NT2/D1 (cell line): ENCODE measurements around the gene INTS11.
A peak's percentile ranks its signal among the peaks of the same experiment; 100 is the strongest.

Experiments used
- DNase-seq: peaks from one replicate; pipeline ENCODE4 v3.0.0-alpha.2; 2011; ENCODE audit warnings: low read depth, low spot score
- H3K27me3 ChIP-seq: 2 replicates; pipeline ENCODE4 v1.6.0; 2011; ENCODE audit warnings: mild to moderate bottlenecking; ENCODE audit not compliant: insufficient read length, insufficient read depth
- H3K36me3 ChIP-seq: 2 replicates; pipeline ENCODE4 v1.6.1; 2011; ENCODE audit warnings: mild to moderate bottlenecking, low read length, mixed read lengths; ENCODE audit not compliant: insufficient read depth, insufficient read length
- H3K4me1 ChIP-seq: 2 replicates; pipeline ENCODE4 v1.5.1; 2011; ENCODE audit not compliant: insufficient read depth, insufficient read length
- H3K4me3 ChIP-seq: 2 replicates; pipeline ENCODE4 v1.5.1; 2011; ENCODE audit warnings: low read depth; ENCODE audit not compliant: insufficient read length
- H3K9ac ChIP-seq: 2 replicates; pipeline ENCODE4 v1.6.0; 2011; ENCODE audit warnings: low read depth; ENCODE audit not compliant: insufficient read length
- H3K9me3 ChIP-seq: 2 replicates; pipeline ENCODE4 v1.5.1; 2011; ENCODE audit warnings: mild to moderate bottlenecking, low read length; ENCODE audit not compliant: insufficient read depth
- SUZ12 ChIP-seq: IDR thresholded peaks from 2 replicates; pipeline ENCODE4 v1.6.1; 2011; ENCODE audit not compliant: insufficient read length, insufficient read depth; ENCODE audit errors: extremely low read depth
- YY1 ChIP-seq: IDR thresholded peaks from 2 replicates; pipeline ENCODE4 v1.6.1; 2011; ENCODE audit not compliant: insufficient read length, insufficient read depth
- ZNF274 ChIP-seq: IDR thresholded peaks from 2 replicates; pipeline ENCODE4 v1.6.1; 2011; ENCODE audit warnings: mild to moderate bottlenecking, low read depth, low read length

INTS11 gene

GRCh38 chr1:1344655-1345361, 20.3 kb upstream of the INTS11 start:
- DNase-seq, result no peak
- Histone ChIP-seq H3K4me1 (peaks cover 8% of the 10 kb centered on the region), H3K4me3 (no peak overlapping the region), H3K27me3 (no peaks in the 10 kb centered on the region), H3K9me3 (no peaks in the 10 kb centered on the region), H3K9ac (peak overlapping the region; percentile 32), H3K36me3 (peaks cover 24% of the 10 kb centered on the region)
- TF ChIP-seq YY1 (no peak), SUZ12 (no peak), ZNF274 (no peak)

GRCh38 chr1:1343811-1344421, 19.5 kb upstream of the INTS11 start:
- H3K36me3 ChIP-seq, result peaks cover 27% of the 10 kb centered on the region
- no peak overlapping the region for H3K9ac ChIP-seq
- peaks cover 8% of the 10 kb centered on the region for H3K4me1 ChIP-seq
- H3K4me3 ChIP-seq, result no peak overlapping the region
- H3K27me3 ChIP-seq, result no peaks in the 10 kb centered on the region
- TF ChIP-seq ZNF274 (no peak), YY1 (no peak), SUZ12 (no peak)
- no peak for DNase-seq
- no peaks in the 10 kb centered on the region for H3K9me3 ChIP-seq

GRCh38 chr1:1342584-1343115, 18.2 kb upstream of the INTS11 start:
- Histone ChIP-seq H3K27me3 (no peaks in the 10 kb centered on the region), H3K9me3 (no peaks in the 10 kb centered on the region), H3K4me1 (peaks cover 8% of the 10 kb centered on the region), H3K9ac (no peak overlapping the region), H3K36me3 (peaks cover 34% of the 10 kb centered on the region), H3K4me3 (no peak overlapping the region)
- no peak for DNase-seq
- no peak for TF ChIP-seq ZNF274
- no peak for TF ChIP-seq YY1
- no peak for TF ChIP-seq SUZ12

- no peak for DNase-seq
- TF ChIP-seq ZNF274, result no peak
- no peak for TF ChIP-seq SUZ12
- TF ChIP-seq YY1, result no peak
- Histone ChIP-seq H3K9ac (no peak overlapping the region), H3K36me3 (peaks cover 39% of the 10 kb centered on the region), H3K27me3 (no peaks in the 10 kb centered on the region), H3K4me1 (peaks cover 8% of the 10 kb centered on the region), H3K4me3 (no peak overlapping the region), H3K9me3 (no peaks in the 10 kb centered on the region)
Observed at GRCh38 chr1:1342061-1342562, 17.7 kb upstream of the INTS11 start.

GRCh38 chr1:1341549-1342021, 17.1 kb upstream of the INTS11 start:
- H3K36me3 ChIP-seq, result peaks cover 43% of the 10 kb centered on the region
- no peak overlapping the region for H3K4me3 ChIP-seq
- H3K9ac ChIP-seq, result no peak overlapping the region
- no peaks in the 10 kb centered on the region for H3K9me3 ChIP-seq
- peaks cover 8% of the 10 kb centered on the region for H3K4me1 ChIP-seq
- no peak for DNase-seq
- H3K27me3 ChIP-seq, result no peaks in the 10 kb centered on the region
- TF ChIP-seq SUZ12 (no peak), YY1 (no peak), ZNF274 (no peak)

GRCh38 chr1:1340791-1341548, 16.5 kb upstream of the INTS11 start:
- H3K36me3 ChIP-seq, result peaks cover 47% of the 10 kb centered on the region
- no peaks in the 10 kb centered on the region for H3K27me3 ChIP-seq
- H3K9me3 ChIP-seq, result no peaks in the 10 kb centered on the region
- no peak overlapping the region for H3K4me3 ChIP-seq
- no peak overlapping the region for H3K9ac ChIP-seq
- H3K4me1 ChIP-seq, result peaks cover 5% of the 10 kb centered on the region
- no peak for DNase-seq
- TF ChIP-seq YY1, result no peak
- no peak for TF ChIP-seq SUZ12
